OCI-LY3 (cell line): ENCODE results near the gene FAAP100.

ENCODE experiments used
- CTCF ChIP-seq: fragments of 200-600, 300-600 bp; sonication (generic); IDR thresholded peaks from 2 replicates; pipeline ENCODE4 v1.5.1; 2014; ENCODE audit warnings: antibody characterized with exemption, low read length, low read depth
- EZH2phosphoT487 ChIP-seq: fragments of 200-600 bp; shearing (Covaris generic); IDR thresholded peaks from 2 replicates; pipeline ENCODE4 v1.6.1; 2018; ENCODE audit warnings: antibody characterized with exemption, mixed run types, low read depth

DNA sequence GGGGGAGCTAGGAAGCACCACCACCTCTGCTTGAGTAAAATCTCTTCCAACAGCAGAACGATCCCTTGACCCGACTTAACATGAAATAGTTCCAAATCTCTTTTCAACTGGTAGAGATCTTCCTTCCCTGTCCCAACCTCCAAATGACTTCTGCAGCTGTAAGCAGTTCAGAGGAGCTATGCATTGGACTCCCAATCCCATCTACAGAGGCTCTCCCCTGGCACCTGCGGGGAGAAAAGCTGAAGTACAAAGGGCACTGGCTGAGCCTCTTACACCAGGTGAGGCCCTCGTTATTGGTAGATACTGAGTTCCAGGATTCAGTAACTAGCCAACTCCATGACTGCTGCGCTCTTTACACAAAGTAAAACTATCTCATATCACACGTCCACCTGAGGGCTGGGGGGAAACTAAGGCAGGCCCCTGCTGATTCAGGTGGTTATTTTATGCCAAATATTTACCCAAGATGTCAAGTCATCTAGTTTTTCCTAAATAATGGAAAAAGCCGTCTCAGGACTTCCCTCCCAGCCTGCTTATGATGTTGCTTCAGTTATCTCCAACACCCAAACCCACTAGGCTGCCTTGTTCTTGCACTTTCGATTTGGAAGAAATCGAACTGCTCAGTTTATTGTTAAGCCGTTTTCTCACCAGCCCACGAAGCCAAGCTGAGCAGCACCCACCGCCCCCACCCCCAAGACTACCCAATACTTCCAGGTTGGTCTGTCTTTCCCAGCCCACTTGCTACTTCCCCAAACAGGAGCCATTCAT is 42.8 kb downstream of the FAAP100 start:
- TF ChIP-seq CTCF (no peak), EZH2phosphoT487 (no peak)
